Measurements from ENCODE around the gene AKNA. TPM values are rescaled to one million over a fixed set of nuclear protein-coding genes. Genes with fewer than 3 reads are reported as not detected.

The AKNA gene
- total and polyA plus RNA-seq, 2 donors (not counting 1 experiment from before 2014, with no cell fraction given): 178 to 407 TPM

GRCh38 chr9:114308361-114308950 lies 79.3 kb downstream of the AKNA start:
- ATAC-seq (ENCODE audit: low read depth) (no peak), DNase-seq (no peak)
- H3K9ac ChIP-seq (ENCODE audit: low read length): no peak overlapping the region
- ChIA-PET CTCF (interaction anchor here (0.8 kb wide), 1 partner anchor 17 kb away, joined by 3 read pairs; no protein-coding TSS in a partner anchor), POLR2A (no interaction called here)
- H3K4me1 ChIP-seq (ENCODE audit: control insufficient read depth in 2 of 2, insufficient read depth in 2 of 2, low read length in 2 of 2): peaks cover 0 to 6% of the 10 kb centered on the region in 2 donors
- Mint-ChIP-seq H3K27me3 (peaks cover 4% of the 10 kb centered on the region), H3K4me3 (no peak overlapping the region), H3K27ac (no peak overlapping the region), H3K4me1 (peaks cover 3% of the 10 kb centered on the region), H3K9me3 (ENCODE audit: insufficient read depth) (no peaks in the 10 kb centered on the region)
- H3K27ac ChIP-seq (ENCODE audit: low read length in 2 of 2): no peak overlapping the region
- WGBS (ENCODE audit: insufficient coverage): 95% methylated on average over 10 of the region's 13 CpGs
- no peaks in the 10 kb centered on the region for H3K9me3 ChIP-seq (ENCODE audit: control extremely low read depth in 1 of 3, control insufficient read depth in 2 of 3, insufficient read depth in 1 of 3, low read length in 2 of 3)
- intact Hi-C loops (cut with micrococcal nuclease): no loop called here
- H4K20me1 ChIP-seq (ENCODE audit: control insufficient read depth, insufficient read depth, low read length, poor library complexity, severe bottlenecking): no peaks in the 10 kb centered on the region
- no peak overlapping the region for H3K4me2 ChIP-seq (replicated peaks; ENCODE audit: low read depth, low read length, poor library complexity, severe bottlenecking)
- no peaks in the 10 kb centered on the region for H3K79me2 ChIP-seq (ENCODE audit: control insufficient read depth, insufficient read depth, low read length)
- H2AFZ ChIP-seq (ENCODE audit: insufficient read depth, low read depth, low read length, poor library complexity, severe bottlenecking): no peak overlapping the region
- no peak for TF ChIP-seq CTCF (IDR thresholded peaks at IDR 0.05)
- TF ChIP-seq EZH2 (IDR thresholded peaks at IDR 0.05; ENCODE audit: borderline replicate concordance, insufficient read depth, low read depth, low read length, poor library complexity, severe bottlenecking): no peak
- H3K36me3 ChIP-seq (replicated peaks in 1 of 2; ENCODE audit: control extremely low read depth in 1 of 2, control insufficient read depth in 1 of 2, extremely low read depth in 1 of 2, insufficient read depth in 2 of 2, low read length in 1 of 2): no peaks in the 10 kb centered on the region
- peaks cover 0 to 6% (median 1%) of the 10 kb centered on the region in 4 experiments for H3K27me3 ChIP-seq (replicated peaks in 1 of 4; ENCODE audit: control extremely low read depth in 1 of 4, control insufficient read depth in 3 of 4, insufficient read depth in 4 of 4, low read length in 3 of 4)
- no peak overlapping the region for H3K4me3 ChIP-seq (ENCODE audit: control extremely low read depth in 1 of 5, extremely low read depth in 1 of 5, insufficient read depth in 1 of 5, low read depth in 2 of 5, low read length in 4 of 5)

GRCh38 chr9:114307899-114308267 lies 79.9 kb downstream of the AKNA start:
- Histone ChIP-seq H3K4me2 (replicated peaks; ENCODE audit: low read depth, low read length, poor library complexity, severe bottlenecking) (no peak overlapping the region), H2AFZ (ENCODE audit: insufficient read depth, low read depth, low read length, poor library complexity, severe bottlenecking) (no peak overlapping the region), H3K9ac (ENCODE audit: low read length) (no peak overlapping the region), H3K4me1 (ENCODE audit: control insufficient read depth in 2 of 2, insufficient read depth in 2 of 2, low read length in 2 of 2) (peaks cover 0 to 6% of the 10 kb centered on the region in 2 donors), H3K27ac (ENCODE audit: low read length in 2 of 2) (no peak overlapping the region), H3K4me3 (ENCODE audit: control extremely low read depth in 1 of 5, extremely low read depth in 1 of 5, insufficient read depth in 1 of 5, low read depth in 2 of 5, low read length in 4 of 5) (no peak overlapping the region), H3K27me3 (replicated peaks in 1 of 4; ENCODE audit: control extremely low read depth in 1 of 4, control insufficient read depth in 3 of 4, insufficient read depth in 4 of 4, low read length in 3 of 4) (peaks cover 0 to 6% (median 1%) of the 10 kb centered on the region in 4 experiments), H3K36me3 (replicated peaks in 1 of 2; ENCODE audit: control extremely low read depth in 1 of 2, control insufficient read depth in 1 of 2, extremely low read depth in 1 of 2, insufficient read depth in 2 of 2, low read length in 1 of 2) (no peaks in the 10 kb centered on the region), H3K79me2 (ENCODE audit: control insufficient read depth, insufficient read depth, low read length) (no peaks in the 10 kb centered on the region), H4K20me1 (ENCODE audit: control insufficient read depth, insufficient read depth, low read length, poor library complexity, severe bottlenecking) (no peaks in the 10 kb centered on the region), H3K9me3 (ENCODE audit: control extremely low read depth in 1 of 3, control insufficient read depth in 2 of 3, insufficient read depth in 1 of 3, low read length in 2 of 3) (no peaks in the 10 kb centered on the region)
- ChIA-PET CTCF (interaction anchor here (0.8 kb wide), 1 partner anchor 17 kb away, joined by 3 read pairs; no protein-coding TSS in a partner anchor), POLR2A (no interaction called here)
- TF ChIP-seq CTCF (IDR thresholded peaks at IDR 0.05) (no peak), EZH2 (IDR thresholded peaks at IDR 0.05; ENCODE audit: borderline replicate concordance, insufficient read depth, low read depth, low read length, poor library complexity, severe bottlenecking) (no peak)
- H3K27ac Mint-ChIP-seq: no peak overlapping the region
- ATAC-seq (ENCODE audit: low read depth) (no peak), DNase-seq (no peak)
- H3K4me3 Mint-ChIP-seq: no peak overlapping the region
- H3K4me1 Mint-ChIP-seq: peaks cover 3% of the 10 kb centered on the region
- WGBS (ENCODE audit: insufficient coverage): 81% methylated on average over 3 of the region's 6 CpGs
- peaks cover 4% of the 10 kb centered on the region for H3K27me3 Mint-ChIP-seq
- no peaks in the 10 kb centered on the region for H3K9me3 Mint-ChIP-seq (ENCODE audit: insufficient read depth)
- intact Hi-C loops (cut with micrococcal nuclease): no loop called here
